Measurements from ENCODE around the gene CD3G. TPM values are rescaled to one million over a fixed set of nuclear protein-coding genes. Genes with fewer than 3 reads are reported as not detected.

The CD3G gene
- total RNA-seq, 2 donors from 2014 or later: 0.24 TPM; not detected in 1

- no peaks in the 10 kb centered on the region for H3K4me1 ChIP-seq
- no peaks in the 10 kb centered on the region for H3K27me3 ChIP-seq
- DNase-seq (ENCODE audit: low spot score): no peak
- no peak overlapping the region for H3K4me3 ChIP-seq
- no peaks in the 10 kb centered on the region for H3K9me3 ChIP-seq
- TF ChIP-seq CTCF (IDR thresholded peaks at IDR 0.05): no peak
- peaks cover 69% of the 10 kb centered on the region for H3K36me3 ChIP-seq
- H3K27ac ChIP-seq: no peak overlapping the region
Measured at GRCh38 chr11:118370774-118371173, 26.6 kb downstream of the CD3G start.

- H3K9me3 ChIP-seq: no peaks in the 10 kb centered on the region
- no peak overlapping the region for H3K4me3 ChIP-seq
- no peak for TF ChIP-seq CTCF (IDR thresholded peaks at IDR 0.05)
- peaks cover 88% of the 10 kb centered on the region for H3K36me3 ChIP-seq
- H3K27me3 ChIP-seq: no peaks in the 10 kb centered on the region
- no peak overlapping the region for H3K27ac ChIP-seq
- no peak for DNase-seq (ENCODE audit: low spot score)
- no peaks in the 10 kb centered on the region for H3K4me1 ChIP-seq
Measured at GRCh38 chr11:118373263-118373662, 29.1 kb downstream of the CD3G start.

- no peak overlapping the region for H3K4me3 ChIP-seq
- H3K27me3 ChIP-seq: no peaks in the 10 kb centered on the region
- no peaks in the 10 kb centered on the region for H3K9me3 ChIP-seq
- no peak overlapping the region for H3K27ac ChIP-seq
- no peaks in the 10 kb centered on the region for H3K4me1 ChIP-seq
- TF ChIP-seq CTCF (IDR thresholded peaks at IDR 0.05): no peak
- H3K36me3 ChIP-seq: peaks cover 85% of the 10 kb centered on the region
- DNase-seq (ENCODE audit: low spot score): no peak
Measured at GRCh38 chr11:118373871-118374270, 29.7 kb downstream of the CD3G start.

- no peak for TF ChIP-seq CTCF (IDR thresholded peaks at IDR 0.05)
- no peaks in the 10 kb centered on the region for H3K9me3 ChIP-seq
Measured at GRCh38 chr11:118374729-118375128, 30.6 kb downstream of the CD3G start.

GRCh38 chr11:118375978-118376377 lies 31.8 kb downstream of the CD3G start:
- H3K27me3 ChIP-seq: no peaks in the 10 kb centered on the region
- no peak overlapping the region for H3K4me3 ChIP-seq
- H3K27ac ChIP-seq: no peak overlapping the region
- no peak for TF ChIP-seq CTCF (IDR thresholded peaks at IDR 0.05)
- no peaks in the 10 kb centered on the region for H3K9me3 ChIP-seq
- peaks cover 85% of the 10 kb centered on the region for H3K36me3 ChIP-seq
- DNase-seq (ENCODE audit: low spot score): no peak
- no peaks in the 10 kb centered on the region for H3K4me1 ChIP-seq

More at GRCh38 chr11:118374729-118375128, 30.6 kb downstream of the CD3G start:
- peaks cover 85% of the 10 kb centered on the region for H3K36me3 ChIP-seq
- no peaks in the 10 kb centered on the region for H3K27me3 ChIP-seq
- H3K27ac ChIP-seq: no peak overlapping the region
- no peaks in the 10 kb centered on the region for H3K4me1 ChIP-seq
- DNase-seq (ENCODE audit: low spot score): no peak
- no peak overlapping the region for H3K4me3 ChIP-seq

GRCh38 chr11:118379497-118379896 lies 35.4 kb downstream of the CD3G start:
- DNase-seq (ENCODE audit: low spot score): no peak
- Histone ChIP-seq H3K9me3 (no peaks in the 10 kb centered on the region), H3K4me3 (no peak overlapping the region), H3K27ac (no peak overlapping the region), H3K27me3 (no peaks in the 10 kb centered on the region), H3K36me3 (peaks cover 85% of the 10 kb centered on the region), H3K4me1 (no peaks in the 10 kb centered on the region)
- TF ChIP-seq CTCF (IDR thresholded peaks at IDR 0.05): no peak
